ENCODE data around the gene TEC. TPM values are rescaled to one million over a fixed set of nuclear protein-coding genes. Genes with fewer than 3 reads are reported as not detected.

Gene TEC
- total RNA-seq, 1 experiment from 2014 or later, result 0.23 TPM

GRCh38 chr4:48126621-48127020 lies 143.0 kb downstream of the TEC start:
- no peak for DNase-seq (ENCODE audit: low read depth)

GRCh38 chr4:48124870-48125269 lies 144.8 kb downstream of the TEC start:
- no peak for DNase-seq (ENCODE audit: low read depth)

DNA sequence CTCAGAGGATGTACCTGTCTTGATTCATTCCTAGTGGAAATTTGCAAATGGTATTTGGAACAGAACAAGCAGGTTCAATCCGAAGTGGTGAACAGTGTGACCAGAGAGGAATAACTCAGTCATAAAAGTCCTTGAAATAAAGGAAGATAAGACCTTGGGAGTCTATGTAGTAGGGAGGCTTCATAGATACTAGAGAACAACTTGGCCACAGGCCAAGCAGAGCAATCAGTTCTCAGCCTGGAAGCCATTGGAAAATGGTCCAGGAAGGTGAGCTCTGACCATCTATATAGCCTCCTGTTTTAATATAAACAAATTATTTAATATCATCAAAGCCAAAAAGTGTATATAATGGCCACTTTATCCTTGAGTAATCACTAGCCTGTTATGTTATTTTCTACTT lies 146.9 kb downstream of the TEC start:
- DNase-seq (ENCODE audit: low read depth), result no peak

DNA sequence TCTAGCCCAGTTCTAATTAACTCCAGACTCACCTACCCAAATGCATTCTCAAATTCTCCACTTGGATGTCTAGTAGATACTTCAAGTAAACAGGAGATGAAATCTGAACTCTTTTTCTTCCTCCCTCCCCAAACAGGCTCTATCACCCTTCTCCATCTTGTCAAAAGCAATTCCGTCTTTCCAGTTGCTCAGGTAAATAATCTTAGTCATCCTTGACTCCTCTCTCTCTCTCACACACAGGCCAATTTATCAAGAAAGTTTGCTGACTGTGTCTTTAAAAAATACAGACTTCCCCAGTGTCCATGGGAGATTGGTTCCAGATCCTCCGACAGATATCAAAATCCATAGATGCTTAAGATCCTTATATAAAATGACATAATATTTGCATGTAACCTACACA lies 148.5 kb downstream of the TEC start:
- no peak for DNase-seq (ENCODE audit: low read depth)

GRCh38 chr4:48120132-48120531 lies 149.5 kb downstream of the TEC start:
- no peak for DNase-seq (ENCODE audit: low read depth)

- DNase-seq (ENCODE audit: low read depth), result no peak
These were observed 150.0 kb downstream of the TEC start for GRCh38 chr4:48119646-48120045.

GRCh38 chr4:48118081-48118480 lies 151.6 kb downstream of the TEC start:
- no peak for DNase-seq (ENCODE audit: low read depth)

DNA sequence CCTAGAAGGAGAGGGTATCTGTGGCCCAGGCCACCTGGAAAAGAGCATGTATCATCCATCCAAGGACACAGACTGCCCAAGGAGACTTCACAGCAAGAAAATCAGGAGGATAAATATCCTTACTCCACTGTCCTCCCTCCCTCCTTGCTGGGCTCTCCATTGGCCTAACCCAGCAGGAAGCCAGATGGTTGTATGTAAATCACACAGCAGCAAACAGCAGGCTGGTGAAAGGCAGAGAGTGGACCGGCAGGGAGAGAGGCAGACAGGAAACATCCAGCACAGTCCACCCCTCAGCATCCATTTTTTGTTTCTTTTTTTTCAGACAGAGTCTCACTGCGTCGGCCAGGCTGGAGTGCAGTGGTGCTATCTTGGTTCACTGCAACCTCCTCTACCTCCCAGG lies 153.1 kb downstream of the TEC start:
- DNase-seq (ENCODE audit: low read depth), result no peak

- DNase-seq (ENCODE audit: low read depth), result no peak
These were observed 155.2 kb downstream of the TEC start for GRCh38 chr4:48114412-48114811.

DNA sequence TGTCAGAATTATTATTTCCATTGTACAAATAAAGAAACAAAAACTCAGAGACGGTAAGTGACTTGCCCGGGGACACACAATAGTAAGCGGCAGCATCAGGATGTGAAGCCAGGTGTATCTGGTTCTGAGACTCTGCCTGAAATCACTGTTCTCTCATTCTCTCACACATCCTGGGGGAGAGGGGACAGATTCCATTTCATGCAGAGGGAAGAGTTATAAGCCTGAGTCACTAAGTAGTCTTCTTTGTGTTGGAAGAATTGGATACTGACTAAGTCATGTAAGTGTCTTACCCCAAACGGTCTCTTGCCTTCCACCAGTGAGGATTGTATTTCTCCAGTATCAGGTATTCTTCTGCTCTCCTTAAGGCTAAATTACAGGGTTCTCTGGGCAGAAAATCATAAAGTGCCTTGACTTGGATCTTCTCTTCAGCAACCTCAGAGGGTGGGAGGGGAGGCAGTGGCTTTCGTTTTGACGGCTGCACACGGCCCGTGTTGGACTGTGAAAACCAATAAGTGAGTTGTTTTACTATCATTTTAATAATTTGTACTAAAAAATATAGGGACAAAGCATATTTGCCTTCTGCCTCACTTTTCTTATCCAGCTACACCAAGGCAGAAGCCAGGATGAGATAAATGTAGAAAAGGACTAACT lies 157.5 kb downstream of the TEC start:
- DNase-seq (ENCODE audit: low read depth), result peak; percentile 43

- DNase-seq (ENCODE audit: low read depth), result no peak
These were observed 159.1 kb downstream of the TEC start for GRCh38 chr4:48110452-48110978.

- peak; percentile 31 for DNase-seq (ENCODE audit: low read depth)
These were observed 160.0 kb downstream of the TEC start for GRCh38 chr4:48109413-48110263.

GRCh38 chr4:48108309-48109073 lies 161.1 kb downstream of the TEC start:
- no peak for DNase-seq (ENCODE audit: low read depth)

DNA sequence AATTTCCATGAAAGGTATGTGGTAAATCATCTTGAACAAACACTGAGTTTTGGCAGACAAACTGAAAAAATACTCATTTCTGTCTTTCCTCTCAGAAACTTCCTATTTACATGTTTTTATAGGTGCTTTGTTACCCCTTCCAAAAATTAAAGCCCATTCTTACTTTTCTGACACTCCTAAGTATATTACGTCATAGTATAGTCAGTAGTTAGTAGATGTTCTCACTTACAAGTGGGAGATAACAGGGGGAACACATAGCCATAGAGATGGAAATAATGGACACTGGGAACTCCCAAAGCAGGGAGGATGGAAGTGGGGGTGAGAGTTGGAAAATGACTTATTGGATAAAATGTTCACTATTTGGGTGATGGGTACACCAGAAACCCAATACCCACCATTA lies 164.4 kb downstream of the TEC start:
- no peak for DNase-seq (ENCODE audit: low read depth)

GRCh38 chr4:48103483-48104139 lies 166.0 kb downstream of the TEC start:
- DNase-seq (ENCODE audit: low read depth), result no peak

GRCh38 chr4:48102303-48102702 lies 167.3 kb downstream of the TEC start:
- DNase-seq (ENCODE audit: low read depth), result no peak

DNA sequence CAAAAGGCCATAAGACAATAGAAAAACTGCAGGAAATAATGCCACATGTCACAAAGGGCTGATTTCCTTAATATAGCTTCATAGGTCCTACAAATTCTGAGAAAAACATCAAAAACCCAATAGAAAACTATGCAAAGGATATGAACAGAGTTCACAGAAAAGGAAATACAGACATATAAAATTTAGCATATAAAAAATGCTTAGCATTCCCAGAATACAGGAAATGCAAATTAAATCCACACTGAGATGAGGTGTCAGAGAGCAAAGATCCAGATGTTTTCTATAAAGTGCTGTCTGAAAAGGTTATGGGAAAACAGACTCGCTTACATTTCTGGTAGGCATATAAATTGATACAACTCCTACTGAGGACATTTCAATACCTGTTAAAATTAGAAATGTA lies 169.4 kb downstream of the TEC start:
- DNase-seq (ENCODE audit: low read depth), result no peak

- DNase-seq (ENCODE audit: low read depth), result no peak
These were observed 174.2 kb downstream of the TEC start for GRCh38 chr4:48095441-48095840.

GRCh38 chr4:48093991-48094416 lies 175.6 kb downstream of the TEC start:
- DNase-seq (ENCODE audit: low read depth), result peak; percentile 79

DNA sequence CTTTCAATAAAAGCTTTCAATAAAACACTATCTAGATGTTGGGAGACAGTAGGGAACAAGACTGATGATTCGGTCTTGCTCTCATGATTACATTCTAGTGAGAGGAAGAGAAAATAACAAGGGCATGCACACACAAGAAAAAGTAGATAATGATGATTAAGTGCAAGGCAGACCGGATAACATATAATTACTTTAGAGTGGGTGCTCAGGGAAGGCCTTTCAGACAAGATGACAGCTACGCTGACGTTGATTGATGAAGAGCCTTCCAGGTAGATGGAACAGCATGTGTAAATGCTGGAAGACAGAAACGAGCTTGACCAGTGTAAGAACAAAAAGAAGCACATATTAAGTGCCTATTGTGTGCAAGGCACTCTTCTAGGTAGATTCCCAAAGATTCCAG lies 179.0 kb downstream of the TEC start:
- no peak for DNase-seq (ENCODE audit: low read depth)

DNA sequence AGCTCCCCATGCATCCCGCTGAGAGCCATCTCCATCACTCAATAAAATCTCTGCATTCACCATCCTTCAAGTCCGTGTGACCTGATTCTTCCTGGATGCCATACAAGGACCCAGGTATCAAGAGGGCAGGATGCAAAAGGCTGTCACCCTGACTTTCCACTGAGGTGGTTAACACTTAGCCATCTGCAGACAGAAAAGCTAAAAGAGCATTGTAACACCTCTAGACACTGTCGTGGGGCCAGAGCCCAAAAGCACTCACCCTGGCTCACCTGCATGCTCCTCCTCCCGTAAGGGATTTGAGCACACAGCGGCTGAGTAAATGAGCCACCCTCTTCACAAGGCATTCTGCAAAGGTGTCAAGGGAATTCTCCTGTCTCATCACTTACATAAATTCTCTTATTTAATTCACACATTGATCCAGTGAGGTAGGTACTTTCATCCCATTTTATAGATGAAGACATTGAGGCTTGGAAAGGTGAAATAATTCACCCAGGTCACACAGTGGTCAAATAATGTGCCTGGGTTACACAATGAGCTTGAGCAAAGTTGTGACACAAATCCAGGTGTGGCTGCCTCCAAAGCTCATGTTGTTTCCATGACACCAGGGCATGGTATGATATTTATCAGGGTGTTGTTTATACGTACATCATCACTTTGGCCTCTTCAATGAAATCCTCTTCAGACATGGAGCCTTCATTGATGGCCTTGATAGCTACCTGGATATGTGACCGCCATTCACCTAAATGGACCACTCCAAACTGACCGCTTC lies 183.6 kb downstream of the TEC start:
- DNase-seq (ENCODE audit: low read depth), result no peak

All from Daoy (cell line).